ENCODE results near the gene PHACTR2.
"Not testable (repeated sequence)": the region's sequence is repeated elsewhere in the genome, so short reads cannot be mapped to it uniquely, and the experiment has no call there.

Gene PHACTR2

DNA sequence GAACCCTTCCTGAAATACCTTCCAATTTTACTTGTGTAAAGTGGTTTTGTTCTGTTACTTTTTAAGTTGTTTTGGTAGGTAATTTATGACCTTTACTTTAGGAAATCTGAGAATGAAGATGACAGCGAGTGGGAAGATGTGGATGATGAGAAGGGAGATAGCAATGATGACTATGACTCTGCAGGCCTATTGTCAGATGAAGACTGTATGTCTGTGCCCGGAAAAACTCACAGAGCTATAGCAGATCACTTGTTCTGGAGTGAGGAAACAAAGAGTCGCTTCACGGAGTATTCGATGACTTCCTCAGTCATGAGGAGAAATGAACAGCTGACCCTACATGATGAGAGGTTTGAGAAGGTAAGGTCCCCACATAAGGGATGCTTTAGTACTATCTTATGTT is 179.9 kb downstream of the PHACTR2 start:
- DNase-seq (ENCODE audit: low read depth in 4 of 4, low spot score in 1 of 4): no peak

DNA sequence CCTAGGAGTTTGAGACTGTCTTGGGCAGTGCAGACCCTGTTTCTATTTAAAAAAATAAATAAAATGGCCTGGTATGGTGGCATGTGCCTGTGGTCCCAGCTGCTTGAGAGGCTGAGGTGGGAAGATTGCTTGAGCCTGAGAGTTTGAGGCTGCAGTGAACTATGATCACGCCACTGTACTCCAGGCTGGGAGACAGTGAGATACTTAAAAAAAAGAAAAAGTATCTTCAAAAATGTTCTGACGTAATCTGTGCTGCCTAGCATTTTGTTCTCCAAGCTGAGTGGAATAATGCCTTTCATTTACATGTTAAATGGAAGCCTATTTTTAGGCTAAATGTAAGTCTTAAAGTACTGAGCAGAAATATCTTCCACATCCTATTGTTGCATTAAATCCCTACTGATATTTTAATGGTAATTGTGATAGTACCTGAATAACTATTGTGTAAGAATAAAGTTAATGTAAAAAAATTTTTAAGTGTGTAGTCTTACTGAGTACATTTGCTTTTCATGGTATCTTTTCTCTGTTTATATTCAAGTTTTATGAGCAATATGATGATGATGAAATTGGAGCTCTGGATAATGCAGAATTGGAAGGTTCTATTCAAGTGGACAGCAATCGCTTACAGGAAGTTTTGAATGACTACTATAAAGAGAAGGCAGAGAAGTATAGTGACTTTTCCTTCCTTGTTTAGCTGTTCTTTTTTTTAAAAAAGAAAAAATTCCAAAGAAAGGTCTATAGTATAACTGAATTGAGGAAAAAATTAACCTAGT is 182.3 kb downstream of the PHACTR2 start:
- DNase-seq (ENCODE audit: low read depth in 4 of 4, low spot score in 1 of 4): no peak

DNA sequence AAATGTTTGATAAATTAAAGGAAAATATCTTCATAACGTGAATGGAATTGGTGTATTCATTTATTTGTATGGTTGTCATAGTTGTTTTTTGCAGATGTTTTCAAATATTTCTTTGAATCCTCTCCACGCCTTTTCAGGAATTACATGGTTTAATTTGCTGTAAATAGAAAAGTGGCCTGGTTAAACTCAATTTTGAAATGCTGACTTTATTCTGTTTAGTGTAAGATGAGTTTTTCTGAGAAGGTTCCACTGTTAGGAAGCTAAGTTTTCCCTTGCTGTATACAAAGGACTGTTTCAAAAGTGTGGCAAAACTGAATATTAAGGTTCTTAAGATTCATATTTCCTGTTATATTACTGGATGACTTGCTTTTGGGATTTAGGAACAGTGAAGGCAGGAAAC is 186.0 kb downstream of the PHACTR2 start:
- no peak for DNase-seq (ENCODE audit: low read depth in 4 of 4, low spot score in 1 of 4)

DNA sequence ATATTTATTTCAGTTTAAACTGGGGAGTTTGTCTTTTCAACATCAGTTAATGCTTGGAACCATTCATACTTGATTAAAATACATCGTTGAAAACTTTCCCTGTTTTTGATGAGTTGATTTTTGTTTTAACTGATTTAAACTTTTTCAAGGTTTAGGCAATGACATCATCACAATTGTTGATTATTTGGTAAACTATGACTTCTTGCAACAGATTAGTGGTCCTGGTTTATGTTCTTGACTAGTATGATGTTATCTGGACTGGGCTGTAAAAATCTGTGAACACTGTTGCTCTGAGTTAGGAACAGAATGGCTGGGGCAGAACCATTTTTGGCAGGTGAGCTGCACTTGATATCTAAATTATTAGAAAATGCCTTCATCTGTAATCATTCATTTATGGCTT is 186.5 kb downstream of the PHACTR2 start, which contains the start of gene ZC2HC1B:
TSS of gene ZC2HC1B (plus strand) at position 241 of the 400 bp plus-strand sequence. CDS start at position 307, 66 bp downstream.
- no peak for DNase-seq (ENCODE audit: low read depth in 4 of 4, low spot score in 1 of 4)

DNA sequence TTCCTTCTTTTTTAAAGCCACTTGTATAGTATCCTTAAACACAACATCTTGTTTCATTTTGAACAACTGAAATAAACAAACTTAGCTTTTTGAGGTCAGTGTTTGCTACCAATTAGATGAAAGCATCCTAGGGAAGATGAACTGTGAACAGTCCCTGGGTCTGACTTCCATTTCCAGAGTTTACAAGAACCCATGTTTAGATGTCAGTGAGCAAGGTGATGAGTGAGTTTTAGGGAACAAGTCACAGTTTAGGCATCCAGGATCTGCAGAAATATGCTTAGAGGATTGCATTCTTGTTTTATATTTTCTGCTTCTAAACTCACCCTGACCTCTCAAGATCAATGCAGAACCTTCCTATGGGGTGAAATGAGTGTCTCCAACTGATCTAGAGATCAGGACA is 189.5 kb downstream of the PHACTR2 start:
- DNase-seq (ENCODE audit: low read depth in 4 of 4, low spot score in 1 of 4): no peak

DNA sequence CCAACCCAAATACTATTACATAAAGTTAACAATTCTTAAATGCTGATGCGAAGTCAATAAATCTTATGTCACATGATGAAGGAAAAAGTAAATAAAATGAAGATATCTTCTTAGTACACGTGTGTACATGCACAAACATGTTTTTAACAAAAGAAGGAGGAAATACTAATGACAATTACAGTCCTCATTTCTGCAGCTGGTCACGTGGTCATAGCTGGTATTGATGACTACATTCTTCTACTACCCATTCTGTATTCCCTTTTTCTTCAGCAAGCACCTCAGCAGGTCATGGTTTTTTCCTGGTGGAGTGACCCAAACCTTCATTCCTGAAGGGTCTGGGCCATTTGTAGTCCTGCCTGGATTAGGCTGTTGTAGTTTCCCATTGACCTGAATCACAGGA is 191.0 kb downstream of the PHACTR2 start:
- not testable (repeated sequence) for DNase-seq (ENCODE audit: low read depth in 4 of 4, low spot score in 1 of 4)

DNA sequence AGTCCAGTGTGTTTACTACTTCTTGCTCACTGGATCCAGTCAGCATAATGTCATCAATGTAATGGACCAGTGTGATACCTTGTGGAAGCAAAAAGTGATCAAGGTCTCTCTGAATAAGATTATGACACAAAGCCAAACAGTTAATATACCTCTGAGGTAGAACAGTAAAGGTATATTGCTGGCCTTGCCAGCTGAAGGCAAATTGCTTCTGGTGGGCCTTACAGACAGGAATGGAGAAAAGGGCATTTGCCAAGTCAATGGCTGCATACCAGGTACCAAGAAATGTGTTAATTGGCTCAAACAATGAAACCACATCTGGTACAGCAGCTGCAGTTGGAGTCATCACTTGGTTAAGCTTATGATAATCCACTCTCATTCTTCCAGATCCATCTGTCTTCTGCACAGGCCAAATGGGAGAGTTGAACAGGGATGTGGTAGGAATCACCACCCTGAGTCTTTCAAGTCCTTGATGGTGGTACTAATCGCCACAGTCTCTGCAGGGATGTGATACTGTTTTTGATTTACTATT is 193.5 kb downstream of the PHACTR2 start:
- not testable (repeated sequence) for DNase-seq (ENCODE audit: low read depth in 4 of 4, low spot score in 1 of 4)

DNA sequence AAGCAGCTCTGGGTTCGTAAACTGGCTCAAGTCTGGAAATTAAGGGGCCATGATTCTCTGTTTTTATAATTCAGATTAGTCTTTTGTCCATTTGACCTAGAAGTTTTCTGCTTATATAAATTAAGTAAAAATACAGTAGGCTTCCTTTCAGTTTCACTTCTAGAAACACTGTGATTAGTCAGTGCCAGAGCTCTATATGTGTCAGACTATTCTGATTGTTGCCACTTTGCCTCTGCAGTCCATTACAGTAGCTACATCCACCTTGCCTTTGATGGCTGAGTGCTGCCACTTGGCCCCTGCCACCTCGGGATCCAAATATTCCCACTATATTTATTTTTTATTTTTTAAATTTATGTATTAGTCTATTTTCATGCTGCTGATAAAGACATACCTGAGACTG is 194.4 kb downstream of the PHACTR2 start:
- DNase-seq (ENCODE audit: low read depth in 4 of 4, low spot score in 1 of 4): no peak

DNA sequence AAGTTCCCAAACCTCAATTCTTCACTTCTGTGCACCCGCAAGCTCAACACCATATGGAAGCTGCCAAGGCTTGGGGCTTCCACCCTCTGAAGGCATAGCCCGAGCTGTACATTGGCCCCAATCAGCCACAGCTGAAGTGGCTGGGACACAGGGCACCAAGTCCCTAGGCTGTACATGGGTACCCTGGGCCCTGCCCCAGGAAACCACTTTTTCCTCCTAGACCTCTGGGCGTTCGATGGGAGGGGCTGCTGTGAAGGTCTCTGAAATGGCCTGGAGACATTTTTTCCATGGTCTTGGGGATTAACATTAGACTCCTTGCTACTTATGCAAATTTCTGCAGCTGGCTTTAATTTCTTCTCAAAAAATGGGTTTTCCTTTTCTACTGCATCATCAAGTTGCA is 195.8 kb downstream of the PHACTR2 start:
- DNase-seq (ENCODE audit: low read depth in 4 of 4, low spot score in 1 of 4): not testable (repeated sequence)

DNA sequence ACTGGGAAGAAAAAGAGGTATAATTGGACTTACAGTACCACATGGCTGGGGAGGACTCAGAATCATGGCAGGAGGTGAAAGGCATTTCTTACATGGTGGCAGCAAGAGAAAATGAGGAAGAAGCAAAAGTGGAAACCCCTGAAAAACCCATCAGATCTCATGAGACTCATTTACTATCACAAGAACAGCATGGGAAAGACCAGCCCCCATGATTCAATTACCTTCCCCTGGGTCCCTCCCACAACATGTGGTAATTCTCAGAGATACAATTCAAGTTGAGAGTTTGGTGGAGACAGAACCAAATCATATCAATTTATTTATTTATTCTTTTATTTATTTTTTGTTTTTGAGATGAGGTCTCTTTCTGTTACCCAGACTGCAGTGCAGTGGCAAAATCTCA is 196.7 kb downstream of the PHACTR2 start:
- not testable (repeated sequence) for DNase-seq (ENCODE audit: low read depth in 4 of 4, low spot score in 1 of 4)

DNA sequence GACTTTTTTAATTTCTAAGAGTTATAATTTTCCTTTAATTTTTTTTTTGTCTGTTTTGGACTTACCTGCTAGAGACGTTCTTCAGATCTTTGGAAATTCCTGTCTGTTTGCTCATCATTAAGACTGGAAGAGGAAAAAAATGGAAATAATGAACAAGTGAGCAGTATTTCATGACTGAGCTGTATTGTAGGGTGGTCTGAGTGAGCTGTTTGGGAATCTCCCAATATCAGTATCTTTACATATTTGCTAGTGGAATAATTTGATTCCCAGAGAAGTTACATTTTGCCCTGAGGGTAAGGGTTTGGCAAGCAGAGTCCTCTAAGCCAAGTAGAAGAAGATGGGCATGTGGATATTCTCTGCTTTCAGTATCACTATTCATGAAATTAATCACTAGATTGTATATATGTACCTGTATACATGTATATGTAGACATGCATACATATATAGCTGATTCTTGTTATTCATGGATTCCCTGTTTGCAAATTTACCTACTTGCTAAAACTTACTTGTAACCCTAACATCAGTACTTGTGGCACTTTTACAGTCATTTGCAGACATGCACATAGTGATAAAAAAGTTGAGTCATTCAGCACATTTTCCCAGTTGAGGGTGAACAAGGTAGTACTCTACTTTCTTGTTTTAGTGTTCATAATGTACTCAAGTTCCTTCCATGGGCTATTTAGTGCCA is 200.0 kb downstream of the PHACTR2 start:
- DNase-seq (ENCODE audit: low read depth in 4 of 4, low spot score in 1 of 4): no peak

DNA sequence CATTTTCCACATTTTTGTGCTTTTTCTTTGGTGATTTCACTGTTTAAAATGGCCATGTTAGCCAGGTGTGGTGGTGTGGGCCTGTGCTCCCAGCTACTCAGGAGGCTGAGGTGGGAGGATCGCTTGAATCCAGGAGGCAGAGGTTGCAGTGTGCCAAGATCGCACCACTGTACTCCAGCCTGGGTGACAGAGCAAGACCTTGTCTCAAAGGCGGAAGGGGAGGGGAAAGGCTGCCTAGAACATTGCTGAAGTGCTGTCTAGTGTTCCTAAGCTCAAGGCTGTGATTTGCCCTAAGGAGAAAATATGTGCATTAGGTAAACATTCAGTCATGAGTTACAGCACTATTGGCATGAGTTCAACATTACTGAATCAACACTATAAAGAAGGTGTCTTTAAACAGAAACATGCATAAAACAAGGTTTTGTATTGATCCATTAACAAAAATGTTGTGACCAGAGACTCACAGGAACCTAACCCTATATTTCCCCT is 200.6 kb downstream of the PHACTR2 start:
- no peak for DNase-seq (ENCODE audit: low read depth in 4 of 4, low spot score in 1 of 4)

DNA sequence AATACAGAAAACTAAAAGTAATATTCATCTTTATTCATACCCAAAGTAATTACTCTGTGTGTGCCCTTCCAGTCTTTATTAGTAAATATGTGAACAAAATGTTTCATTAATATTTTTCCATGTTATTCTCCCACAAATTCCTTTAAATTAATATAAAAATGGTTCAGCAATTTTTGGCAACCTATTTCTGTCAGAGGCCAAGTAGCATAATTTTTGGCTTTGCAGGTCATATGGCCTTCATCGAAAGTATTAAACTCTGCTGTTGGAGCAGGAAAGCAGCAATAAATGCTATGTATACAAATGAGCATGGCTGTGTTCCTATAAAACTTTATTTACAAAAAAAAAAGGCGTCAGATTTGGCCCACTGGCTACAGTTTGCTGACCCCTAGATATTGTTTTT is 202.6 kb downstream of the PHACTR2 start:
- no peak for DNase-seq (ENCODE audit: low read depth in 4 of 4, low spot score in 1 of 4)
